NCI-H1694 treated with DMSO at 0.1 percent for 48 hours (cell line): ENCODE data around the gene RICTOR.

Experiments used
- DNase-seq: peaks from one replicate; lab custom pipeline; 2025; lab: John Stamatoyannopoulos, UW

The RICTOR gene

DNA sequence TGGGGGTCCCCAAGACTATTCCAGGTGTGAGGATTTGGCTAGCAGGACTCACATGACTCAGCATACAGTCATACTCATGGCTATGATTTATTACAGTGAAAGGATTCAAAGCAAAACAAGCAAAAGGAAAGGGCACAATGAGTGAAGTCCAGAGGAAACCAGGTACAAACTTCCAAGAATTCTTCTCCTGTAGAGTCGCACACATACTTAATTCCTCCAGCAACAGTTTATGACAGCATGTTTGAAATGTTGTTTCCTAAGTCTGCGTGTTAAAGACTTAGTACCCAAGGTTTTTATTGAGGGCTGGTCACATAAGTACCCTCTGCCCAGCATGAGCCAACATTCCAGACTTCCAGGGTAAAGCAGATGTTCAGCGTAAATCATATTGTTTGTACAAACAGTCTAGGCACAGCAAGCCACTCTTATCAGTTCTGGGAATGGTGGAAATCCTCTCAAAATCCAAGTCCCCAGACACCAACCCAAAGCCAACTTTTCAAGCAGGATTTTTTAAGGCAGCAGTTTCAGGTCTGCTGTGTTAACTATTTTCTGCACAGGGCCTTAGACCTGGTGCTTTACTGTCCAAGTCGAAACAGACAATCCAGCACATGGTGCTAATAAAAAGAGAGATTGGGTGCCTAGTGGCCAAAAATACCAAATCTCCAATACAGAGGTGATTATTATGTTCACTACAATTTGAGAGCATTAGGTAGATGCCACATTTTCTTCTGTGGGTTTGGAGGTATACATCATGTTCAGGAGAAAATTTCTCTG, 18.6 kb upstream of the RICTOR start:
- no peak for DNase-seq

DNA sequence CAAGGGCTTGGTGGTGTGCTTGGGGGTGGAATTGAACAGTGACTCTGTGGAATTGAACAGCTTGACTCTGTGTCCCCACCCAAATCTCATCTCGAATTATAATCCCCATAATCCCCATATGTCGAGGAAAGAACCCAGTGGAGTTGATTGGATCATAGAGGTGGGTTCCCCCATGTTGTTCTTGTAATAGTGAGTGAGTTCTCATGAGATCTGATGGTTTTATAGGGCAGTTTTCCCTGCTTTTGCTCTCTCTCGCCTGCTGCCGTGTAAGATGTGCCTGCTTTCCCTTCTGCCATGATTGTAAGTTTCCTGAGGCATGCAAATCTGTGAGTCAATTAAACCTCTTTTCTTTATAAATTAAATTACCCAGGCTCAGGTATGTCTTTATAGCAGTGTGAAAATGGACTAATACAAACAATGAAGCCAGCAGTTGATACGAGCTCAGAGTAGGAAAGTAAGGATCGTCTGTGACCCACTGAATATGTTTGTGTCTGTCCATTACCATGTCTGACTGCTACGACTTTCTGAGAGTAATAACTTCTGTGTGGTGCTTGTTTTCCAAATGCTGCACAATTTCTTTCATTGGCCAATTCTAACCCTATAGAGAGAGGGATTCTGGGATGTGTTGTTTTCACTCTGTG, 17.9 kb upstream of the RICTOR start:
- DNase-seq, result no peak

DNA sequence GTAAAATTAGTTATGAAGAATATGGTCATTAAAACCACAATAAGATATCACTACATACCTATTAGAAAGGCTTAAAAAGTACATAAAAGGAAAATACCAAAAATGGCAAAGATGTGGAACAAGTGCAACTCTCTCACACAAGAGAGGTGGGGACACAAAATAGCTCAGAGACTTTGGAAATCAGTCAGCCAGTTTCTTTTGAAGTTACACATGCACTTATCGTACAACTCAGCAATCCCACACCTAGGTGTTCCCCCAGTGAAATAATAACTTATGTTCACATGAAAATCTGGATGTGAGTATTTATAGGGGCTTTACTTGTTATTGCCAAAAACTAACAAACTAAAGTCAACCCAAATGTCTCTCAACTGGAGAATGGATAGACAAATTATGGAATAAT, 9.8 kb upstream of the RICTOR start:
- no peak for DNase-seq

DNA sequence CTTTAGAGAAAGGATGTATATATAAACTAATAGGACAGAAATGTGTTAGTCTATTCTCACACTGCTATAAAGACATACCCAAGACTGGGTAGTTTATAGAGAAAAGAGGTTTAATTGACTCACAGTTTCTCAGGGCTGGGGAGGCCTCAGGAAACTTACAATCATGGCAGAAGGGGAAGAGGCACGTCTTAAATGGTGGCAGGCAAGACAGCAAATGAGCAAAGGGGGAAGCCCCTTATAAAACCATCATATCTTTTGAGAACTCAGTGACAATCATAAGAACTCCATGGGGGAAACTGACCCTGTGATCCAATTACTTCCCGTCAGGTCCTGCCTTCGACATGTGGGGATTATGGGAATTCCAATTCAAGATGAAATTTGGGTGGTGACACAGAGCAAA, 8.8 kb upstream of the RICTOR start:
- no peak for DNase-seq

DNA sequence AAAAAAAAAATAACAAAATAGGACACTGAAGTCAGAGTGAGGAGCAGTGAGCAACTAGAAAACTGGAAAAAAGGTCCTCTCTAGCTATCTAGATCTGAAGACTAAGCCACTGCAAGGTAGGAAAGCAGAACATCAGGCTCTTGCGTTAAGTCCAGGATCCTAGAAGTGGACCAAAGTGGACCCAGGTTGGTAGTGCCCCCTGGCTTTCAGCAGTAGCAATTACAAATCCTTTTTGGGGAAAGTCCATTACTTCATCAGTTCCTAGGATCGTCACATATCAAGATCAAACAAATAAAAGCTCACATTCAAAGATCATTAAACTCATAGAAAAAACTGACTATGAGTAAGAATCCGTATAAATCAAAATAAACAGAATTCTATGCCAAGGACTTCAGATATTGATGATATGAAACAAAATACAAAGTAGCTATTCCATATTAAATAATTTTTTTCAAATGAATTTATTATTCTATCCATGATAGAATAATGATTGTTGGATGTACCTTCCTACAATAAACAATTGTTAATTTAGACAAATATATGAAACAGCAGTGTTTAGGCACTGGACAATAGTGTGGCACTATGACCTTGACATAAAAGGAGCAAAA, 6.5 kb upstream of the RICTOR start:
- DNase-seq, result no peak

DNA sequence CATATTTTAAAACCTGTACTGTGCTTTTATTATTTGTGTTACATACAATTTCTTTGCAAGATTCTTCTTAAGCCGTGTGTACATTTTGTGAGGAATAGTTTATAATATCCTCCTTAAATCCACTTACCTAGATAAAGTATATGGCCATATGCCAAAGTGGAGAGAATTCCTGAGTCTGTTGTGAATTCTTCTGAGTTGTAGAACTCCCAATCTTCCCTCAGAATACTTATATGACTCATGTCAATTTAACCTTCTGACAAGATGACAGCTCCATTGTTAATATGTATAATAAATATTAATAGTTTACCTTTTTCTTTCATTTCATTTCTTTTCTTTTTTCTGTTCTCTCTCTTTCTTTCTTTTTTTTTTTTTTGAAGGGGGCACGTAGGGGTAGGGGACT, 6.0 kb upstream of the RICTOR start:
- no peak for DNase-seq

DNA sequence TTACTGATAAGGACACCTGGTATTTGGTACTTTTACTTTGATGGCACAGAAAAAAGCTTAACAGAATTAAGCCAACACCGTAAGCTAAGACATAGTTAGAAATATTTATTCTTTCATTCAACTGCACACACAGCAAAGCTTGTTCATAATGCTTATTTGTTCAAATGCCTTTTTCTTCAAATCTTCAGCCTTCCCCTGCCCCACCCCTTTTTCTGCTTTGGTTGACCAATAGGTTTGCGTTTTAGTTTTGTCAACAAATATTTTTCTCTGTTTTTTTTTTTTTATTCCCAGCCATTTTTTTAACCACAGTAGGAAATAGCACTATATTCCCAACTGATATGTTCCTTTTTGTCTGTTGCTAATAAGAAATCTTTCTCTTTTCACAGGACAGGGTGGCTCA, 4.9 kb upstream of the RICTOR start:
- no peak for DNase-seq

DNA sequence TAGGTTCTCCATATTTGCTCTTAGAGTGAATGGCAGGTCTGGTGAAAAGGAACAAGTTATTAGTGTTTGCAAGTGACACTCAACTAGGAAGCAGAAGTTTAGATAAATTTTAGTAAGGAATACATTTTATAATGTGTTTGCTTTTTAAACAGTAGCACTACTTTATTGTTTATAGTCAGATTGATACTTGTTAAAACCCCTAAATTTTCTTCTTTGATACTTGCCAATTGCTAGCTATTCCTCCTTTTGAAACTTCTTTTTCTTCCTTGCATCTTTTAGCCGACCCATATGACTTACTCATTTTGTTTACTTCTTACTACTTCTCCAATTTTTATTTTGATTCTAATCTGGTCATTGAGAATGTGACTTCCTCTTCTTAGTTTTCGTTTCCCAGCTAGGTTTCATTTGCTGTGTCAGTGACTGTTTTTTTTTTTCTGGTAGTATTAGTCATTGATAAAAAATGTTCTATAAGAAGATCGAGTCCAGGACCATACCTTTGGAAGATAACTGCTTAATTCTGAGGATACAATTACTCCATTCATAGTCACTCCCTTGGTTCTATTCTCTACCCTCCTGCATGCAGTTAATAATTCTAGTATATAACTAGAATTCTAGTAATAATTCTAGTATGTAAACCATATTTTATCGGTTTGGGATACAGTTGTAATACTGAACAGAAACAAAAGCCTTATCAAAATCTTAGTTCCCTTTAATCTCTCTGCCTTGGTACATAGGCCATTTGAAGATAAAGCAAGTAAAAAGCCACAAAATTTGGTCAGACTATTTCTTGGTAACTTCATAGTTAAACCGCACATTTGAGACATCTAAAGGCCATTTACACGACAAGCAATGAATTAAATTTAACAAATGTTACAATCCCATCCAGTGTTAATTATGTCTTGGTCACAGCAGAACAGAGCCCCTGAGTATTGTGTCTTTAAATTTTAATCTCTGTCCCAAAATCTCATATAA, 2.8 kb upstream of the RICTOR start:
- no peak for DNase-seq

DNA sequence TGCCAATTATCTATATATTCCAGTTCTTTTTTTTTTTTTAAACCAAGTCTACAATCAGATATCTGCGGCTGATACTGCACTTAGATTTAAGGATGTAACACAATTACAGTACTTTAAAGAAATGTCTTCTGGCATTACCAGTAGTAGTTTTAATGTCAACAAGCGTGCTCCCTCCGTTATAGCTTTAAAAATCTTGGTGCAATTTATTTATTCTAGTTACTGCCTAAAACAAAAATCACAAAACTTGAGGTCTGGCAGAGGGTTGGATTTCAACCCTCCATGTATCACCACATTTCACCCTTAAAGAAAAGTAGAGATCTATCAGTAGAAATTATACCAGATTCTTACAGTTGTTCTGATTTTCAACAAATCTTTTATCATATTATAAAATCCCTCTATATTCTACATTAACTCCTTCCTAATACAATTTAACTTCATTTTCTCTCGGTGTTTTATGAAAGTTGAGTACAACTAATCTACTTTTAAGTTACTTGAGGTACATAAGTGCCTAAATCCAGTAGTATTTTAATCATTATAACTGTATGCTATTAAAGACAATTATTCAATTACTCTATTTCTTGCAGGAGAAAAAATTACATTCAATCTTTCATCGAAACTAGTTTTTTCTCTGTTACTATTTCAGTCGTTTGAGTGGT, 2.0 kb upstream of the RICTOR start:
- no peak for DNase-seq

DNA sequence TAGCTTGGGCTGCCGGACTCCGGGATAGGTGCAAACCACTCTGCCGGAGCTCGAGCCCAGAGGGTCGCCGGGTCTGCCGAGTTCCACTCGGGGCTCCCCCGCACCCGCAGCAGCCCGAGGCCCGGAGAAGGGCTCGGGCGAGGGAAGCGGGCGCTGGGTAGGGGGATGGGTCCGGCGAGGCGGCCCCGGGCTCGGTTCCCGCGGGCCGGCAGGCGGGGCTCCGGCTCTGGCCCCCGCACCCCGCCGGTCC, 507 bp downstream of the RICTOR start:
- DNase-seq, result no peak

DNA sequence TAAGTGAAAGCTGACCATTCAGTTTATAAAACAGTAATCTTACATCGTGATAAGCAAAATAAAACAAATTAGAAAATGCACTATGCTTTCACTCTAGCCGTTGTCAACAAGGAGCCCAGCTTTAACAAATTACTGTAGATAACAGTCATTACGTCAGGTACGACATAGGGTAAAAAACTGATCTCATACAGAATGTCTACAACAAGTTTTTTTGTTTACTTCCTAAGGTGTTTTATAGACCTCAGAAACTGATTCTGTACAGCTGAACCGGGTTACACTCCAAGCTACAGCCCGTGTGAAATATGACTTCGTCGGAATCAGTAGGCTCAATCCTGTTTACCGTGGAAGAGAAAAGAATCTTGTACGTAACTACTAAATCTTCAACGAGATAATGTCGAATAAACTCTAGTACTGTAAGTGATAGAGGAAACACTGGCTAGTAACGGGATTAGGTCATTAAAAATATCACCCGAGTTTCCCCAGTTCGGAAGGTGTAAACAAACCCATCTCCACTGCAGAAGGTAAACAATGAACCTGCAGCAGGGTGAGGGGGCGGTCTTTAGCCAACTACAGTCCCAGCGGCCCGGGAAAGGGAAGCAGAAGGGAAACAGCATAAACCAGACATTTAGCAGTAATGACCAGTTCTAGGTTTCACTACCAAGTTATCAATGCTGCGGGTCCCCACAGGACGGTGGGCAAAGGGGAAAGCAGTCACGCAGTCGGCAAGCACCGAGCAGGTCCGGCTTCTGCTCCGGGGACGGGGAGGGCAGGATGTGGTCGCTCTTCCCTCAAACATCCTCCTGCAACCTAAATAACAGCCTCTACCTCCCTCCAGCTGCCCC, 1.1 kb downstream of the RICTOR start:
- no peak for DNase-seq

DNA sequence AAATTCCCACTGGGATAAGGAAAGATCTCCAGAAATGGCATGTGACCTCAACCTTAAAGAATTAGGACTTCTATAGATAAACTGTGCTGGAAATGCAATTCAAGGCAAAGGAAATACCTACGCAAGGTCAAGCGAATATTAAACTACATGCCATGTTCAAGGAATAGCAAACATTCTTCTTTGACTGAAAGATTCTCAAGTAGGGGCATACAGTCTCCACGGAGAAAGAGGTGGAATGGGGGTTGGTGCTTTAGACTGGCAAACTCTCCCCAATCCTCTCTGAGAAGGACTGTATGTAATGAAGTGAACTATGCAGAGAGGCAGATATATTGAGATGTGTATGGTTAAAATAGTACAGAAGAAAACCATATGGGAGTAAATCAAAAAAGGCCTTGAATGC, 6.1 kb downstream of the RICTOR start:
- no peak for DNase-seq

DNA sequence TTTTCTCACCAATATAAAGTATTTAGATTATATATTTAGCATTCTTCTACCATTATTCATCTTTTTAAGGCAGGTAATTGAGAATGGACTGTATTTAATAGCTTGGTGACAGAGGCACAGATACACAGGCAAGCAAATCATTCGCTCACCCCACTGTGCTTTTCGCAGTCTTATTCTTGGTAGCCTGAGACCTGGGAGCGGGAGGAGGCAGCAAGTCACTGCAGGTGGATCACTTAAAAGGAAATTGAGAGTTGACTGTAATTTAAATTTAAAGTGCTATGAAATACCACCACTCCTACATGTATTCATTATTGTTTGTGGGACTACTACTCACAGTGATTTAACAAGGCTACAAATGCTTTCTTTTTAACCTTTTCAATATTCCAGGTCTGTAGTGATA, 9.7 kb downstream of the RICTOR start:
- no peak for DNase-seq

DNA sequence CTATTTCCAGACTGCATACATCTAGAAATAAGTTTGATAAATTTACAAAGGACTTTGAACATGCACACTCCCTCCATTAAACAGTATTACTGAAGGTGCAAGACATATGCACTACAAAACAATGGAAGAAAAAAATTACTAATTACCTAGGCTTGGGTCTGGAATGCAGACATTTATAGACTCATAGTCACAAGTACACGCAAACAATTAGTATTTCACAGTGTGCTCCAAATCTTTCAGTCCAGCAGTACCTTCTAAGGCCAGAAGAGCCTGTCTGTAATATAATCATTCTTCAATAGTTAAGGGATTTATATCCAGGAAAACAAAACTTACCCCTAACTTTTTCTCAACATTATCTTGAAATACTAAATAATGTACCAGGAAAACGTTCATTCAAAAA, 11.2 kb downstream of the RICTOR start:
- no peak for DNase-seq

DNA sequence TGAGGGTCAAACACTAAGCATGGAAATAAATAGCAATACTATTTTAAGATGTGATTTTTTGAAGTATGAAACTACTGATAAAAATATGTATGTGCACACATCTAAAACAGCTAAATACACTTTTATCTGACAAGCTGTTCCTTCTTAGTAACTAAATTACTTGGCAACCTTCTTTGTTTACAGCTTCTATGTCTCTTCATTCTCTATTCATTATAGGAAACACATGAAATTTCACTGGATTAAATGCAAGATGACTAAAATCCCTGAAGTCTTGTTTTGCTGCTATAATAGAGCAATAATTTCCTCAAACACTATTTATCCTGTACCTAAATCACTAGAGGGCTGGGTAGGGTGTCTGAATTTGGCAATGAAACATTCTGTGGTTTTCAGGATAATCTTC, 11.7 kb downstream of the RICTOR start:
- no peak for DNase-seq

DNA sequence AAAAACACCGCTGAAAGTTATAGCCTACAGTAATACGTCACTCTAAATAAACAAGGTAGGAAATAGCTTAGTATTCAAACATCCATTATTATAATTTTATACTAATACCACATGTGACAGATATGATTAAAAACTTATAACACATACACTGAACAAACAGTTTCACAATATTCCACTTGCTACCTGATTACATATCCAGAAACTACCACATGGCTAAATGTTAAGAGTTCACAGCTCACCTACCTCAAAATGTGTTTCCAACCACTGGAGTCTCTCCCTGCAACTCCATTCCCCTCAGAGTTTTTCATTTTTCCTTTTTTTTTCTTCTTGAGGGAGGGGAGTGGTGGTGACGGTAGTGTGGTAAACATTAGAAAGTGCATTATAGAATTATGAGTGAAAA, 12.1 kb downstream of the RICTOR start:
- no peak for DNase-seq

DNA sequence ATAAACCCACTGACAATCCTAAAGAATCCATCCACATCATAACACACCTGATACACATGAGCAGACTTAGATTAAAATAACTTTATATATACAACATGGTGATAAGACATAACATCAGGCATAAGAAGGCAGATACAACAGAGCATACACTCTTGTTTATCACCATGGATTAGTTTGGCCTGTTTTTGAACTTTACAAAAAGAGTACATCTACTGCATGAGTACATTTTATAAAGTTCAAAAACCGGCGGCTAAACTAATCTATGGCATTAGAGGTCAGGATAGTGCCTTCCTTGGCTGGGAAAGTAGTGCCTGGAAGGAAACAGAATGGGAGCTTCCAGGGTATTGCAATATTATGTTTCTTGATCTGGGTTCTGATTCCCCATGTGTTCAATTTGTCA, 15.1 kb downstream of the RICTOR start:
- no peak for DNase-seq

DNA sequence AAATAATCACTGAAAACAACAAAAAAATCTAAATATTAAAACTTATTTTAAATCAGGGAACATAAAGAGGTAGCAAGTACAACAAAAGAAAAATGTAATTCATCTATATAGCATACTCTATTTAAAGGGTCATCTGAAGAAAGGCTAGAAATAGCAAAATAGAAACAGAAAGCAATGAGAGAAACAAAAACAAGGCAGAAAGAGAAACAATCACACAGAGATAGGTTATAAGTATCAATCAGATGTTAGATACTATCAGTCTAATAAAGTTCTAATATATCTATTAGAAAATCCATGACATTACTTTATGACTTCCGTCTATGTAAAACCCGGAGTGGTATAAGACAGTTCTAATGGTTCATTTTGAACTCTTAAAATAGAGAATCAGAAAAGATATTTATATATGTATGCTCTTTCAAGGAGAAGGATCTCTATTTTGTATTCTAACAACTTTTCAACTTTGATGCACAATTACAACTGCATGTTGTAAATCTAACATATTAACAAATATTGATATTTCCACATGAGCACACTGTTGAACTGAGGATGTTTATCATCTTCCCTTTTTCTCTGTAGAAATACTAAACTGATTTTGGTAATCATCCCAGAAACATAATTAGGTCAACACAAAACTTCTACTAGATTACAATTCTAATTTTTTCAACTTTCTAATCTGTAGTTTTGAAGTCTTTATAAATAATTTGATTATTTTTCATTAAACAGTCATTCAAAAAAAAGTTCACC, 15.8 kb downstream of the RICTOR start:
- DNase-seq, result no peak

DNA sequence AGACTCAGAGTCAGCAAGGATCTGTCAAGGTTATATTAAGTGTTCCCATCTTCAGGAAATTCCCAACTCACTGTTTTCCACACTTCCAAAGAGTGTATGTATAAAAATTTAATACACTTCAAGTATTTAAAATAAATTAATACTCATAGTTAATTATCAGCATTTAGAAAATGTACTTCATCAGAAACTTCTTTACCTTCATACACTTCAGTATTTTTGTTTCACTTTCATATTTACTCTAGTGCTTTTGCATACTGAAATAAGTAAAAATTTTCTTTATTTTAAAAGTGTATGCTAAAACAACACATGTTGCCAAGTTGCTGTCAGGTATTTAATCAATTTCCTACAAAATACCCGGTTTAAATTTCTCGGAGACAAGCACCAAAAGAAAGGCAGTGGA, 16.5 kb downstream of the RICTOR start:
- DNase-seq, result no peak

DNA sequence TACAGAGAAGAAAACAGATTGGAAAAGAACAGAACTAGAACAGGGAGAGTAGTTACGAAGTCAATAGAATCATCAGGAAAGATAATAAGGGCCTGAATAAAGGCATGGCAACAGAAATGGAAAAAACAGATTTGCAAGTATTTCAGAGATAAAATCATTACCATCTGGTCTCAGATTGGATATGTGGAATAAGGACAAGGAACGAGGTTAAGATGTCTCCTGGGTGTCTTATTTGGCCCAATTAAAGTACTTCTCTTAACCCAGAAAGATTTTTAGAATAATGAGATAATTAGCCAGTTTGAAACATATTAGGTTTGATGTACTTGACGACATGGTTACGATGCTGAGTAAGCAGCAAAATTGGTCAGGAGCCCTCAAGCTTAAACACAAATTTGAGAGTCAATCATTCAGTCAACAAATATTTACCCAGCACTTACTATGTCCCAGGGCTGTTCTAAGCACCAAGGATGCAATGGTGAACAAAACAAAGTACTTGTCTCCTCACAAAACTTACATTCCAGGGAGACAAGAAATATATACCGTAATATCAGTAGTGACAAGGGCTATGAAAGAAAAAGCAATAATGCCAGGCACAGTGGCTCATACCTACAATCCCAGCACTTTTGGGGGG, 18.3 kb downstream of the RICTOR start:
- DNase-seq, result no peak
